NCI-H526 (cell line): ENCODE results near the gene CDK14.

Source experiments
- DNase-seq, 2 experiments: peaks; one replicate each; lab custom pipeline; 2025; lab: John Stamatoyannopoulos, UW

CDK14 gene

GRCh38 chr7:90678986-90679385 lies 82.9 kb downstream of the CDK14 start:
- DNase-seq = no peak

- DNase-seq = no peak
Observed at GRCh38 chr7:90680484-90680883, 84.4 kb downstream of the CDK14 start.

- no peak for DNase-seq
Observed at GRCh38 chr7:90681336-90682022, 85.4 kb downstream of the CDK14 start.

- DNase-seq = no peak
Observed at GRCh38 chr7:90686146-90686545, 90.0 kb downstream of the CDK14 start.

GRCh38 chr7:90688810-90689209 lies 92.7 kb downstream of the CDK14 start:
- DNase-seq = no peak

GRCh38 chr7:90689260-90689659 lies 93.1 kb downstream of the CDK14 start:
- no peak for DNase-seq

GRCh38 chr7:90690159-90690858 lies 94.2 kb downstream of the CDK14 start:
- DNase-seq = no peak

DNA sequence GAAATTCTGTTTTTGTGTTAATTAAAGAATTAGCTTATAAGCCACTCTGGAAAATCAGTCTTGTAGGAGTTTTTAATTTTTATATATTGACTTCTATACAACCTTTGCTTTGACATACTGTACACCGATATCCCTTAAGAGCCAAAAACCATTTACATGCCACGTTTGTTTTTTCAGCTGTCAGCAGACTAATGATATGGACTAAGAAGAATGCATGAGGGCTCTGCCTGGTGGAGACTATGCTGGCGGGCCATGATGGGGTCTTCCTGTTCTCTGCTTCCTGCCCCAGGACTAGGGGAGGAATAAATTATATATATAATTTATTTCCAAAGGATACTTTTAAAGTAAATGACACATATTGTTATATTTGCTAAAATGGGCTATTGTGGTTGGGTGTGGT lies 96.3 kb downstream of the CDK14 start:
- DNase-seq = peak; percentile 6 to 16

DNA sequence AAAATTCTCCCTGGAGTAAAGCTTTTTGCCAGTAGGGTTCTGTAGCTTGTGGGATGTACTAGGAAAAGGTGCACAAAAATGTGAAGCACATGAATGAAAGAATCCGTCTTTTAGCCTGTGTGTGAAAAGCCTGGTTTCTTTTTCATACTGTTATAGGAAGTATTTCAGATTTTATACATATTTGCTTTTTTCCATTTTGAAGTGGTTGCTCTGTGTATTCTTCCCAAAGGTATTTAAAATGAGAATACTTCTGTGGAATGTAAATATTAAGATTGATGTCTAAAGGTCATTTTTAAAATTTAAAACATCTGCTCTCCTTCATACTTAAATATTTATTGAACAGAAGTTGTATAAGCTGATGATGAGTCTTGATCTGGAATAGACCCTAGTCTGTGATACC lies 96.8 kb downstream of the CDK14 start:
- DNase-seq = no peak

- no peak for DNase-seq
Observed at GRCh38 chr7:90693939-90694338, 97.8 kb downstream of the CDK14 start.

DNA sequence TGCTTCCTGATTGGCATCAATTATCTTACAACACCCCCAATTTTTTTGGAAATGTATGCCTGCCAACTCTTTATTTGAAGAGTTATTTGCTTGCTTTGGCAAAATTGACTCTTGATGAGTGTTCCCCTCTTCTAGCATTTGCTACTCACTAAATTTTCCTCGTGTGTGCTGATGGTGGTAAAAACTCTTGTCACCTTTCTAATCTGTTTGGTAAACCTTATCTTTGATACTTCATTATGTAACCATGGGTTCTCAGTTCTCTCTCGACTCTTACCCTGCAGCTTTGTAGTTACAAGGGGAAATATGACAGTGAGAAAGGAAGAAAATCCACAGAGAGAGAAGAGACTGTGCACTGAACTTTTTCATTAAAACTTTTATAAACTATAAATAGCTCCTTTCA lies 102.5 kb downstream of the CDK14 start:
- DNase-seq = no peak

DNA sequence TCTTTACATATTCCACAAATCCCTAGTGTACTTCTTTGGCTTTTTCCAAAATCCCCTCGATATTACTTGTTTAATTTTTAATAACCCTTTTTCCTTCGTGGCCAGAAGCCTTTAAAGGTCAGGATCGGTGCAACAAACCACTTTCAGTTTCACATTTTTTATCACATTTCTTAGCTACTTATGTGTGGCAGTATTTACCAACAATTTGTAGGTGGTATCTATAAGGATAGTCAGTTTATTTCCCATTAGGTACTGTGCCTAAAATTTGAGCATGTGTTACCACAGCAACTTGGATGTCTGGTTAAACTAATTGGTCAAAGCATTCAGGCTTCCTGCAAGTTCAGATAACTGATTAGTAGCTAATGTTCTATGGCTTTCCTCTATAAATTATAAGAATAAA lies 104.9 kb downstream of the CDK14 start:
- DNase-seq = no peak

GRCh38 chr7:90701771-90702170 lies 105.7 kb downstream of the CDK14 start:
- DNase-seq = no peak

DNA sequence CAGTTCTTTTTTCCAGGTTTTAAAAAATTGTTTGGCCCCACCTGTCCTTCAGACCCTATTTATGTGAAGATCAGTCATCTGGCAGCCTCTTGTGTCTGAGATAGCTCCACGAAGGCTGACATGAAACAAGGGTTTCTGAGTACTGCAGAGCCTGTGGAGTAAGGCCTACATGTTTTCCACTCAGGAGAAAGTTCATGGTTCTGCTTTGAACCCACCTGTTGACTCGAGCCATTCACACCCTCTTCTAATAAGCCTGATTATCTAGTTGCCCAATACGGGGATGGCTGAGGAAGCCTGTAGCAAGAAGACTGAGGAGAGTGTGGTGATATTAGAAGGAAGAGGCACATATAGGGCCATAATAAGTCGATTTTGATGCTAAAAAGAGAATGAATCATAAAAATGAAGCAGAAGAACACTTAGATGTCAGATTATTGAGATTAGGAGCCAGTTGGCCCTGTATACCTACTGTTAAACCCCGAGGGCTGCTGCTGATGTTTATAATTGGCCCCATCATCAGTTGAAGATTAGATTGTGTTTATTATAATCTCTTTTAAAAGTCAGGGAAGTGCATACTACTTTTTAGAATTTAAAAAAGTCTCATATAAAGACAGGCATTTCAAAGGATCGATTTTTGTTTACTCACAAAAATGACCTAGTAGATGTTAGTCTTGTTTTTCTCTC lies 109.4 kb downstream of the CDK14 start:
- DNase-seq = no peak

DNA sequence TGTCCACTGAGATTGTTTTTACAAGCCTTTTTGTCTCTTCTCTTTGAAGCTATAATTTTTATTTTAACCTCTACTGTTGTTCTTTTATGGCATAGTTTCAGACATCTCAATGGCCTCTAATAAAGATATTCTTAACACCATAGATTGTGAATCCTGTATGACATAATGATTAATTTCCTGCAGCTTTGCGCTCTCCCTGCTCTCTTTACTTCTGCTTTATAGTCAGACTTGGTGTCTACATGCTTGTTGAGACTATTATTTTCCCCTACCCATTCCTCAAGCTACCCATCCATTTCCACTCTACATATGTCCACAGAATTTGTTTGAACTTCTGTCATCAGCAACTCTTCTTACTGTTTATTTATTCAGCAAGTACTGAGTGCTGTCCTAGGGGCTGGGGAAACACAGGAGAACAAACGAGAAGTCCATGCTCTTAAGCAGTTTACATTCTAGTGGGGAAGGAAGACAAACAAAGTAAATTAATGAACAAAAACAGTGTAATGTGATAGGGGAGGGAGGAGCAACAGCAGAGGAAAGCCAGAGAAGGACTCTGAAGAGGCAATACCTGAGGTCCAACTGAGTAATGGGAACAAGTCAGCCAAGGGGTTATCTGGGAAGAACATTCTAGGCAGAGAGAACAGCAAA lies 110.1 kb downstream of the CDK14 start:
- DNase-seq = peak; percentile 34 to 64

- peak; percentile 82 to 93 for DNase-seq
Observed at GRCh38 chr7:90708841-90709317, 112.8 kb downstream of the CDK14 start.

- DNase-seq = peak; percentile 53 to 77
Observed at GRCh38 chr7:90709501-90710465, 113.7 kb downstream of the CDK14 start.

DNA sequence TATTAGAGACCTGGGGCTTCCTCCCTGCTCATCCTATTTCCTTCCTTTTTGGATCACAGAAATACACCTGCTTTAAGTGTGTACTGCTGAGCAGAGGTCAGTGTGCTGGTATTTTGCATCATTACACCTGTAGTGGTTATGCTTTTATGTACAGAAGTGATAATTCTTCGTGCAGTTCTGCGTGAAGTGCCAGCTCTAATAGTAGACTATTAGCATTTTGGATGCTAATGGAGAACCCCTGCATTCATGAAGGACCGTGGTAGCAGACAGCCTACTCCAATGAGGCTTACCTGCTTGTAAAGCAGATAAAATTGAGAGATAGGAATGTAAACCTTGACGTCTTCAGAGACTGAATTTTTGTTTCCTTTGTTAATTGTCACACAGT lies 114.3 kb downstream of the CDK14 start:
- peak; percentile 30 to 46 for DNase-seq

GRCh38 chr7:90713628-90714027 lies 117.5 kb downstream of the CDK14 start:
- DNase-seq = no peak

- DNase-seq = no peak
Observed at GRCh38 chr7:90715067-90715466, 118.9 kb downstream of the CDK14 start.

- no peak for DNase-seq
Observed at GRCh38 chr7:90717296-90718060, 121.4 kb downstream of the CDK14 start.
